GM18519 (cell line): ENCODE data around the gene P3H2.

Source experiments
- ATAC-seq: cut with Tn5 transposase; IDR thresholded peaks from one replicate; pipeline ENCODE4 v1.9.1; 2021; ENCODE audit warnings: mild to moderate bottlenecking, moderate library complexity; ENCODE audit not compliant: unreplicated experiment, low FRiP score

Gene P3H2

GRCh38 chr3:190058521-190059241, 62.0 kb downstream of the P3H2 start:
- ATAC-seq = no peak

GRCh38 chr3:190056742-190057141, 64.0 kb downstream of the P3H2 start:
- no peak for ATAC-seq

DNA sequence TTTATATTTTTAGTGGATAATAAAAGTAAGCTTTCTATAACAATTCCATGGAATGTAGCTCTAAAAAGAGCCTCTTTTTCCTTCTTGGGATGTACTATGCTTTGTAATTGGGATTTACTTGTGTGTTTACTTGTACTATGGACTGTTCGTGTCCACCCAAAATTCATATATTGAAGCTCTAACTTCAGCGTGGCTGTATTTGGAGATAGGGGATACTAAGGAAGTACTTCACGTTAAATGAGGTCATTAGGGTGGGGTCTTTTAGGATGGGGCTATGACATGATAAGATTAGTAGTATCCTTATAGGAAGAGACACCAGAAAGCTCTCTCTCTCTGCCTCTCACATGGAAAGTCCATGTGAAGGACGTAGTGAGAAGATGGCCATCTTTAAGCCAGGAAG, 64.9 kb downstream of the P3H2 start:
- no peak for ATAC-seq

- no peak for ATAC-seq
Measured at GRCh38 chr3:190053919-190054672, 66.6 kb downstream of the P3H2 start.

DNA sequence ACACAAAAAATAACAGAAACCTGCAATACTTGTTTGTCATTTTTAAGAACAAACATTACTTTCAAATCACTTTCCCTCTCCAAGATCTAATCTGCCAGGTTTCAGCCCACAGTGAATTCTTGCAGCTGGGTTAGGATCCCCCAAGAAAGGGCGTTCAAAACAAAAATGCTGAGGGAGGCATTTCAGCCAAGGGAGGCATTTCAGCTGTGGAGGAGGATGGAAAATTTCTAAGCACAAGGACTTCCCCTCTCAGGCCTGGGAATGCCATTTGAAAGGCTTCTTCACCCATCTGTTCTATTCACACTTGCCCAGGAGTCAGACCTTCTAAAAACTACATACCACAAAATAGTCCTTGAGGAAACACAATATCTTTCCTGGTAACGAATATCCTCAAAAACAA, 69.1 kb downstream of the P3H2 start:
- no peak for ATAC-seq

- no peak for ATAC-seq
Measured at GRCh38 chr3:190048932-190049441, 71.7 kb downstream of the P3H2 start.

GRCh38 chr3:190044974-190045373, 75.7 kb downstream of the P3H2 start:
- no peak for ATAC-seq

DNA sequence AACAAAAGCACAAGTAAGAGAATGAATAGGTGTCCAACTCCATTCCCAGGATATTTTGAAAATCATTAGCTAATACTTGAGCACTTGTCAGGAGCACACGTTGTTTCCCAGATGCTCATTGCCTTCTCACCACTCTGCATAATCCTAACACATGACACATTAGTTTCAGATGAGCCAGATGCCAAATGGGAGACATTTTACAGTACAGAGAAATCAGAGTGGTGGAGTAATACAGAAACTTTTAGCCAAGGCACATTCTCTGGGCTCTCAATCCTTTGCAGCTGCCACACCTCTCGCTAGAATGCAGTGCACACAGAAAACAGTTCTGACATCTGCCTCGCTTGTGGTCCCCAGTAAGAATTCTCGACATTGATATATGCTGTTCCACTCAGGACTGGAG, 76.6 kb downstream of the P3H2 start:
- no peak for ATAC-seq

DNA sequence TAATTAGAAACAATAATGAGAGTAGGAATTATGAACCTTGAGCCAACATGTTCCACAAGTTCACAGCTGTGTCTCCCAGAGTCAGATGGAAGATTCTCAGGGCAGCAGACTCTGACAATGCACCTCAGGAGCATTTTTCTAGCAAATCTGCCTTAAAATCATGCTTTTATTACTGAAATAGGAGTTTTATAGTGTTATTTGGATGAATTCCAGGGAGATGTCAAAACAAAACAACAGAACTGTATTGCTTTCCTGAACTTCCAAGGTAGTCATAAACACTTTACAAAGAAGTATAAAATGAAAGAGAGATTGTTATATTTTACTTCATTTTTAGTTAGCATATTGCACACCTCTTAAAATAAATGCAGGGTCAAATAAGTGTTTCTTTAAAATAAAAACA, 77.0 kb downstream of the P3H2 start:
- ATAC-seq = no peak

GRCh38 chr3:190042558-190042957, 78.1 kb downstream of the P3H2 start:
- ATAC-seq = no peak

GRCh38 chr3:190041333-190042041, 79.2 kb downstream of the P3H2 start:
- peak; percentile 82 for ATAC-seq

GRCh38 chr3:190040145-190040544, 80.6 kb downstream of the P3H2 start:
- ATAC-seq = no peak

DNA sequence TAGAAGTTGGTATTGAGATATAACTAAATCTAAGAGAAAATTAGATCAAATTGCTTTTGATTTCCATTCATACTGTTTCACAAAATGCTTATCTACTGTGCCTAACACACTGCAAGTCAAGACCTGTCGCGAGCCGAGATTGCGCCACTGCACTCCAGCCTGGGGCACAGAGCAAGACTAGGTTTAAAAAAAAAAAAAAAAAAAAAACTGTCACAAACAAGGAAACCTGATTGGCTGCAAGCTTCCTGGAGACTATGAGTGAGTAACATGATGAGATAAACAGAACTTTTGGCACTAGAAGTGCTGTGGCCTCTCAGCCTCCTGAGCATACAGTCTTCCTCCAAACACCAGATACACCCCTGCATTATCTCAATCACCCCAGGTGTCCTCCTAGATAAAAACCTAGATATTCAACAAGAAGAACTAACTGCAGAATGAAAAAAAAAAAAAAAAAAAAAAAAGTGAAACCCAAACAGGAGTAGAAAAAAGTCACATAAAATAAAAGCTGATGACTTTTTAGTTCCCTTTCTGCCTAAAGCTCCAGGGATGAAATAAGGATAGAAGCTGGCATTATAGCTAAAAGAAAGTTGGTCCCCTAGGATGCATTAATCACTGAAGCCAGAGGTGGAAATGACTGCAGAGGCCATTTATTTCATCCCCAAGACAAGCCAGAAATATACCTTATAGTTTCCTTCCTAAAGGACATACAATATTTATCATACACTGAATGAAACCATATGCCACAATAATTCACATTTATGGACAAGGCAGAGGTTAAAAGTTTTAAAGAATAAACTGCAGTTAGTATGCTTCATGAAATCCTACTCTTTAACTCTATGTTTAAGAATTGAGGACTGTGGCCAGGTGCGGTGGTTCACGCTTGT, 82.4 kb downstream of the P3H2 start:
- no peak for ATAC-seq

DNA sequence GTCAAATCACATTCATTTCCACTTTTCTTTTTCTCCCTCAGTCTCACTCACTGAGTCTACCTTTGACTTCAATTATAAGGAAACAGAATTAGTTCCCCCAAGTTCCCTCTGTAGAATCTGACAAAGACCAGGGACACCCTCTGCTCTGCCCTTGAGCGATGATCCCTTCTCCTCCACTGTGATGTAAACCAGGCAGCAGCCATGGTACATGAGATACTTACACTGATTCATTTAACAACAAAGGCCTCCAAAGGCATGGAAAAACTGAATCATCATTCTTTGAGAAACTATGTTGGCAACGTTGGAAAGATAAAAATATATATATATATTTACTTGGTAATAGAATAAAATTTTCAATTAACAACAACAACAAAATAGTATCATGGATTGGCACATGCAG, 84.1 kb downstream of the P3H2 start:
- no peak for ATAC-seq

GRCh38 chr3:190034446-190034845, 86.3 kb downstream of the P3H2 start:
- no peak for ATAC-seq

DNA sequence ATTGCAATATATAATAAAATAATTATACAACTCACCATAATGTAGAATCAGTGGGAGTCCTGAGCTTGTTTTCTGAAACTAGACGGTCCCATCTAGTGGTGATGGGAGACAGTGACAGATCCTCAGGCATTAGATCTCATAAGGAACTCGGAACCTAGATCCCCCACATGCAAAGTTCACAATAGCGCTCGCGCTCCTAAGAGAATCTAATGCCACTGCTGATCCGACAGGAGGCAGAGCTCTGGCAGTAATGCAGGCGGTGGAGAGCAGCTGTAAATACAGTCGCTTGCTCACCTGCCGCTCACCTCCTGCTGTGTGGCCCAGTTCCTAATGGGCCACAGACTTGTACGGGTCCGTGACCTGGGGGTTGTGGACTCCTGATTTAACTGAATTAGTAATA, 87.8 kb downstream of the P3H2 start:
- no peak for ATAC-seq

DNA sequence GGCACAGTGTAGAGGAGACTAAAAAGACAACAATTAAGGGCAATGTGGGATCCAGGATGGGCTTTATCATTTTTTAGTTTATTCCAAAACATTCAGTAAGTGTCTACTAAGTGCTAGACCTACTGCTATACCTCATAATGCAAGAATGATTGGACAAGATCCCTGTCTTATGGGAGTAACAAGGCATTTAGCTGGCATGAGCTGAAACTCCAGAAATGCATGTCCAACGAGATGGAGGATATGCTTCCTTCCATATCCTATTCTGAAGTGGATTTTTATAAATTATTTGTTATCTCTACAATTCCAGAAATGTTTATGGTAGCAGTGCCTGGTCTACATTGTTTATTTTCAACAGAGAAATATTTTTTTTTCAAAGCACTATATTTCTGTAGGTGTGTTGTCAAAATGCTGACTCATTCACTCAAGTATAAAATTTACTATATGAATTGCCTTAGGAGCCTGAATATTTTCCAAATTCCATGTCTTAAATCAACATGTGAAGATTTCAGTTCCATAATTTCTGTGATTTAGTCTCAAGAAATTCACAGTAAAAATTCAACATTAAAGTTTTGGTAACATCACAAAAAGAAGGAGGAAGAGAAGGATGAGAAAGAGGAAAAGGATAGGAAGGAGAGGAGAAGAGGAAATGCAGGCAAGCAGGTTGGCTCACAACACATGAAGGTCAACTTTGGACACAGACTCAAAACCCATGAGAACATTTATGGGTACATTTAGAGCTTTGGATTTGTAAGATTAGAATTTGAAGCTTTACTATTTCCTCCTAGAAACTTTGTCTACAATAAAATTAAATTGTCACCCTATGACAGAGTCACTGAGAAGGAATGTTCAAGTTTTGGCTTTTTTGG, 88.6 kb downstream of the P3H2 start:
- ATAC-seq = no peak

DNA sequence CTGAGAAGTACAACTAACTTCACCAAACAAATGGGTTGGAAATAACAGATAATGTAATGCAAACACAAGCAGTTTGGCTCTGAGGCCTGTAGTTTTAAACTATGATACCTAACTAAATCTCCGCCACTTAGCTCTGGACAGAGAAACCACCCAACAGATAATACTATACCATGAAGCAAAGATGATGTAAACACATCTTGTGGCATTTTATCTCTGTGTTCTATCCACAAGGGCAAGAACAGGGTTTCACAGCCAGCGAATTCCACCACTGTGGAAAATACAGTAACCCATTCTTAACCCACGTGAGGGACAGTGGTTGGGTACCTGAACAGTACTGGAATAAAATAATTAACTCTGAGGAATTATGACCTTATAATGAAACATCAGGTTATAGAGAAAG, 93.6 kb downstream of the P3H2 start:
- no peak for ATAC-seq

GRCh38 chr3:190026154-190026553, 94.5 kb downstream of the P3H2 start:
- no peak for ATAC-seq
